IPS-20b (cell line): Measurements from ENCODE around the gene CD300LB.
"Not testable (repeated sequence)": the region's sequence is repeated elsewhere in the genome, so short reads cannot be mapped to it uniquely, and the experiment has no call there.

Experiments used
- H3K27ac ChIP-seq: one replicate; pipeline ENCODE4 v1.5.1; 2013; ENCODE audit warnings: low read length
- H3K27me3 ChIP-seq: 2 replicates; pipeline ENCODE4 v1.6.1; 2013; ENCODE audit warnings: mild to moderate bottlenecking, low read length, inconsistent platforms; ENCODE audit not compliant: insufficient read depth
- H3K36me3 ChIP-seq: 2 replicates; pipeline ENCODE4 v1.6.1; 2013; ENCODE audit warnings: low read depth, mild to moderate bottlenecking, inconsistent platforms, low read length, moderate library complexity; ENCODE audit not compliant: insufficient read depth
- H3K4me1 ChIP-seq: 2 replicates; pipeline ENCODE4 v1.6.1; 2013; ENCODE audit warnings: mild to moderate bottlenecking, control low read depth, inconsistent platforms, low read length, moderate library complexity; ENCODE audit not compliant: insufficient read depth
- H3K4me3 ChIP-seq: 2 replicates; pipeline ENCODE4 v1.5.1; 2013; ENCODE audit warnings: mild to moderate bottlenecking, low read length, inconsistent platforms
- H3K9ac ChIP-seq: 2 replicates; pipeline ENCODE4 v1.6.1; 2013; ENCODE audit warnings: low read depth, mild to moderate bottlenecking, inconsistent platforms, low read length, moderate library complexity
- H3K9me3 ChIP-seq: 2 replicates; pipeline ENCODE4 v1.6.1; 2013; ENCODE audit warnings: mild to moderate bottlenecking, low read depth, low read length, inconsistent platforms; ENCODE audit not compliant: insufficient read depth

The CD300LB gene

DNA sequence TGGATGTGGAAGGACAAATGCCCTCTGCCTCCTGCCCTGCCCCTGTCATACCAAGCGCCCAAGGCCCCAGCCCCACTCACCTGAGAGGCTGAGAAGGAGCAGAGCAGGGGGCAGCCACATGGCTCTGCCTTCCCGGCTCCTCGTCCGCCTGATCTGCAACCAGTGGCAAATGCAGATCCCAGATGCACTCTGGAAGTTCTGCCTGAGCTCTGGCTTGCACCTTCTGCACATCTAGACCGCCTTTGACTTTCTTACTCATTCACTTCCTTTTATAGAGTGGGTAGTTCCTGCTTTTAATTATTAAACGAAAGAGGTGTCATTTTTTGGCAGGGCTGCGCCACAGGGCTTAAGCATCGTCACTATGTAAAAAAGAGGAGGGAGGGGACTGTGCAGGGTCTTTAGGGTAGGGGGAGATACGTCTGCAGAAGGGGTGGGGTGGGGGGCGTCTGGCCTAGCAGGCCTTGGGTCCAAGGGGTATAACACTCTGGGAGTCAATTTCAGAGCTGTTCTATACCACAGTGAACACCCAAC, at the start of gene CD300LB:
Gene CD300LB, minus strand, starts transcription at position 245 of the 531 bp plus-strand sequence. Its CDS starts 125 bp downstream, at position 120.
- Histone ChIP-seq H3K9me3 (no peaks in the 10 kb centered on the region; the same call in 1 of the 2 replicates), H3K4me3 (no peak within 1 kb of the TSS), H3K36me3 (no peaks in the 10 kb centered on the region), H3K27me3 (peaks cover 9% of the 10 kb centered on the region), H3K4me1 (no peaks in the 10 kb centered on the region), H3K27ac (no peak within 1 kb of the TSS), H3K9ac (no peak within 1 kb of the TSS)

DNA sequence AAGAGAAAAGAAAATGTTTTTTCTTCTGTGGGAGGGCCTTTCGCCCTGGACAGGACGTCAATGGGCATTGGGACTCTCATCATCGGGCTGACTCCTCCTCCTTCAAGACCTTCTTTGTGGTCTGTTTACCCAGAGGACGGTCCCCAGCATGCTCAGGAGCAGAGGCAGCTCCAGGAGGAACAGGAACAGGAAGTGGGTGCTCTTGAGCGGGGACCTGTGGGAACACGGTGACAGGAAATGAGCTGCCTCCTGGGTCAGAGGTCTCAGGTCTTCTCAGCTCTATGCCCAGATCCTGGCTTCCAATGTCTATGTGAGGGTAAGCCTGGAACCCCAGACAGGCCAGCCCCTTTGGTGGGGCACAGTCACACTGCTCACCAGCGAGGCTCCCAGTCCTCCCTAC, 48.6 kb upstream of the CD300LB start:
- Histone ChIP-seq H3K4me3 (no peak overlapping the region), H3K27me3 (no peaks in the 10 kb centered on the region), H3K36me3 (no peaks in the 10 kb centered on the region)

DNA sequence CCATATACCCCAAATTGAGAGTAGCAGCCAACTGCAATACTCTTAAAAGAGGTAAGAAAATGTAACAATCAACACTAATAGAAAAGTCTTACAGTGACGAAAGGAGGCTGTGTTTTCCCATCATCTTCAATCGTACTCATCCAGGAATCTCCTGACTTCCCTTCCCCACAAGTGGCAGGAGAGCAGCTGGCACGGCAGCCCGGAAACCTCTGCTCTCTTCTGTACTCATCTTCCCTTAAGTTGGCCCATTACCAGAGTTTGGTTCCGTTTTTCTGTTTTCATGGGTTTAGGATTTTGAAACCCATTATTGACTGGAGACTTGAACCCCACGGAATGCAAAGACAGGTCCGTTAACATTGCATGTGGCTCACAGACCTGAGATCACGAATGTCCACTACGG, 47.7 kb upstream of the CD300LB start:
- Histone ChIP-seq H3K4me1 (no peaks in the 10 kb centered on the region), H3K9ac (no peak overlapping the region), H3K4me3 (no peak overlapping the region), H3K36me3 (no peaks in the 10 kb centered on the region), H3K27me3 (peaks cover 4% of the 10 kb centered on the region; the same call in 1 of the 2 replicates), H3K9me3 (no peaks in the 10 kb centered on the region), H3K27ac (no peak overlapping the region)

More for the DNA sequence above, 48.6 kb upstream of the CD300LB start:
- no peak overlapping the region for H3K9ac ChIP-seq
- H3K9me3 ChIP-seq, result no peaks in the 10 kb centered on the region
- H3K27ac ChIP-seq, result no peak overlapping the region
- H3K4me1 ChIP-seq, result no peaks in the 10 kb centered on the region

DNA sequence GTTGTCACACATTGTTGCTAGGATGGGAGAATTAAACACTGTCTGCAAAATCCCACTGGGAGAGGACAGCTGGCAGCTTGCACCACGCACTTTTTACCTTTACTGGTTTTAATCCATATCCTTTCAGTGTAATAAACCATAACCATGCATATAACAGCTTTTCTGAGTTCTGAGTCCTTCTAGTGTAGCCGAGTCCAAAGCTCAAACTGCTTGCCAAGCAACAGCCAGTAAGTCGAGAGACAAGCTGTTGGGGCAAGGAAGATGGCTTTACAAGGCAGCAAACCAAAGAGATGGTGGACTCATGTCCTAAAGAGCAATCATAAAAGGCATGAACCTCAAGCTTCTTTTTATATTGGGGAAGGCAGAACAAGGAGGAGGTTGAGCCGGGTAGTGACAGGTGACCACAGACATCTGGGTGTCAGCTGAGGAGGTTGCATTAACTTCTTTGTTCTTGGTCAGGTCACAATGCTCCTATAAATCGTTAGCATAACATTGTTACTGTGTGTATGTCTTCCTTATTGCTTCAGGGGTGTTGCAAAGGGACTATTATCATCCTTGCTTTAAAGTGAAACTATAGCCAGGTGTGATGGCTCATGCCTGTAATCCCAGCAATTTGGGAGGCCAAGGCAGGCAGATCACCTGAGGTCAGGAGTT, 43.3 kb upstream of the CD300LB start:
- Histone ChIP-seq H3K4me3 (no peak overlapping the region), H3K9me3 (no peaks in the 10 kb centered on the region), H3K27ac (no peak overlapping the region), H3K36me3 (no peaks in the 10 kb centered on the region), H3K4me1 (no peaks in the 10 kb centered on the region), H3K9ac (no peak overlapping the region), H3K27me3 (peaks cover 5% of the 10 kb centered on the region; the same call in 1 of the 2 replicates)

DNA sequence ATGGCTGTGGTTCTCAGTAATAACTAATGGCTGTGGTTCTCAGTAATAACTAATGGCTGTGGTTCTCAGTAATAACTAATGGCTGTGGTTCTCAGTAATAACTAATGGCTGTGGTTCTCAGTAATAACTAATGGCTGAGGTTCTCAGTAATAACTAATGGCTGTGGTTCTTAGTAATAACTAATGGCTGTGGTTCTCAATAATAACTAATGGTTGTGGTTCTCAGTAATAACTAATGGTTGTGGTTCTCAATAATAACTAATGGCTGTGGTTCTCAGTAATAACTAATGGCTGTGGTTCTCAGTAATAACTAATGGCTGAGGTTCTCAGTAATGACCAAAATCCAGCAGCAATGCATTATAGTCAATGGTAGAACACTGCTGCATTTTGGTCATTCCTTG, 42.4 kb upstream of the CD300LB start:
- not testable (repeated sequence) for H3K27ac ChIP-seq, H3K9ac ChIP-seq, H3K4me3 ChIP-seq, H3K9me3 ChIP-seq, H3K27me3 ChIP-seq, H3K36me3 ChIP-seq, H3K4me1 ChIP-seq

DNA sequence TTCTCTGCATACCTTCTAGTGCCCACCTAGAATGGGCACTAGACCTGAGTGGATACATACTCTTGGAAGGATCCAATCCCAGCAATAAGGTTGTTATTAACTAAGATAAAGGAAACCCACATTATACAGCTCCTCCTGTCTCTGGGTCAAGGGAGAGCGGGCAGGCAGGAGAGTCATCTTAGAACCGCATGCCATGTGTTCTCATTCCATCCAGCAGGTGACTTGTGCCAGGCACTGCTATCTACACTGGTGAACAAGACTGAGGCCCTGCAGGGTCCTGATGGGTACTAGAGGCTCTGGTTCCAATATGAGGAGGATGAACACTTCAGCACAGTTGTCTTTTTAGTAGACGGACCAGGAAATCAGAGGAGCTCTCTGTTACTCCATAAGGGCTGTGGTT, 41.9 kb upstream of the CD300LB start:
- no peak overlapping the region for H3K27ac ChIP-seq
- H3K36me3 ChIP-seq, result no peaks in the 10 kb centered on the region

DNA sequence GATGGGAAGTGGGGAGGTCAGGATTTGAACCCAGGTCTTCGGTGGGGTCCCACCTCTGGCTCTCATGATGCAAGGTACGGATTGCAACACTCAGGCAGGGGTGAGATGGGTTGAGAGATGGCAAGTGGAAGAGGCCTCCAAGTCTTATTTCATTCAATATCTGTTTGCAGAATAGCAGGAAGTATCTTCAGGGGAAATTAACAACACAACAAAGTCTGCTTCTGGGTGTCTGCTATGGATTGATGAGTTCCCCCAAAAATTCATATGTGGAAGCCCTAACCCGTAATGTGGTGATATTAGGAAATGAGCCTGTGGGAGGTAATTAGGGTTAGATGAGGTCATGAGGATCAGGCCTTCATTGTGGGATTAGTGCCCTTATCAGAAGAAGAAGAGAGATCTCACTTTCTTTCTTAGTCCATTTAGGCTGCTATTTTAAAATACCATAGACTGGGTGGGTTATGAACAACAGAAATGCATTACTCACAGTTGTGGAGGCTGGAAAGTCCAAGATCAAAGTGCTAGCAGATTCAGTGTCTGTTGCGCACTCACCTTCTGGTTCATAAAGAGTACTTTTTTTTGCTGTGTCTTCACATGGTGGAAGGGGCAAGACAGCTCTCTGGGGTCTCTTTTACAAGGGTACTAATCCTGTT, 40.5 kb upstream of the CD300LB start:
- Histone ChIP-seq H3K27ac (no peak overlapping the region), H3K9ac (no peak overlapping the region), H3K27me3 (peaks cover 5% of the 10 kb centered on the region; the same call in 1 of the 2 replicates), H3K9me3 (no peaks in the 10 kb centered on the region), H3K4me3 (no peak overlapping the region), H3K4me1 (no peaks in the 10 kb centered on the region), H3K36me3 (no peaks in the 10 kb centered on the region)

More for the DNA sequence above, 41.9 kb upstream of the CD300LB start:
- Histone ChIP-seq H3K4me3 (no peak overlapping the region), H3K27me3 (peaks cover 5% of the 10 kb centered on the region; the same call in 1 of the 2 replicates), H3K4me1 (no peaks in the 10 kb centered on the region), H3K9me3 (no peaks in the 10 kb centered on the region), H3K9ac (no peak overlapping the region)

DNA sequence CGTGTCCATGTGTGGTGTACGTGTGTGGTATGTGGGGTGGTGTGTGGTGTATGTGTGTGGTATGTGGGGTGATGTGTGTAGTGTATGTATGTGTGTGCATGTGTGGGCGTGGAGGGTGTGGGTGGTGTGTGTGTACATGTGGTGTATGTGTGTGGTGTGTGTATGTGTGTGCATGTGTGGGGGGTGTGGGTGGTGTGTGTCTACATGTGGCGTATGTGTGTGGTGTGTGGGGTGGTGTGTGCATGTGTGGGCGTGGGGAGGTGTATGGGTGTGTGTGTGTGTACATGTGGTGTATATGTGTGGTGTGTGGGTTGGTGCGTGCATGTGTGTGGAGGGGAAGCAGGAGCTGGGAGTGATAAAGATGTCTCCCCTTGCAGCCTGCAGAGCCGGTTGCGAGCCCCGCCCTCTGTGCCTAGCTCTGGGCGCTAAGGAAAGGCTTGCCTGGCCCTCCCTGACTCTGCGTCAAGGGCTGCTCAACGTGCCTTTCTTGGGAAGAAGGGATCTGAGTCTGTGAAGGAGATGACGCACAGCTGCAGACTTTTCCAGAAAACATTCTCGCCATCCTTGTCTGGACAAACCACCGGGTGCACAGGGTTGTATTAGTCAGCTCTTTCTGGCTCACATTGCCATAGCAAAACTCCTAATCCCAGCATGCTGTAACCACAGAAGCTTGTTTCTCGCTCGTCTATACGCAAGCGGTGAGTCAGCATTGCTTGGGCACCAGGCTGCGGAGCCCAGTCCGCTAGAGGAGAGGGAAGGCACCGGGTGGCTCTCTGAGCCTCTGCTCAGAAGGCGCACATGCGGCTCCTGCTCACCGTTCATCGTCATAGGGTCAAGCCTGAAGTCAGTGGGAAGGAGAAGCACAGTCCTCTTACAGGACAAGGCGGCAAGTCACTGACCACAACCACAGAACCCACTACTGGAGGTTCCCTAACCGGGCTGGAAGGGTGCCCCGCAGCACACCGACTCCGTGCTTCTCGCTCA, 38.0 kb upstream of the CD300LB start:
- no peak overlapping the region for H3K9ac ChIP-seq
- H3K36me3 ChIP-seq, result no peaks in the 10 kb centered on the region
- peaks cover 5% of the 10 kb centered on the region; the same call in 1 of the 2 replicates for H3K27me3 ChIP-seq
- H3K9me3 ChIP-seq, result no peaks in the 10 kb centered on the region
- H3K27ac ChIP-seq, result no peak overlapping the region
- no peaks in the 10 kb centered on the region for H3K4me1 ChIP-seq
- H3K4me3 ChIP-seq, result no peak overlapping the region

DNA sequence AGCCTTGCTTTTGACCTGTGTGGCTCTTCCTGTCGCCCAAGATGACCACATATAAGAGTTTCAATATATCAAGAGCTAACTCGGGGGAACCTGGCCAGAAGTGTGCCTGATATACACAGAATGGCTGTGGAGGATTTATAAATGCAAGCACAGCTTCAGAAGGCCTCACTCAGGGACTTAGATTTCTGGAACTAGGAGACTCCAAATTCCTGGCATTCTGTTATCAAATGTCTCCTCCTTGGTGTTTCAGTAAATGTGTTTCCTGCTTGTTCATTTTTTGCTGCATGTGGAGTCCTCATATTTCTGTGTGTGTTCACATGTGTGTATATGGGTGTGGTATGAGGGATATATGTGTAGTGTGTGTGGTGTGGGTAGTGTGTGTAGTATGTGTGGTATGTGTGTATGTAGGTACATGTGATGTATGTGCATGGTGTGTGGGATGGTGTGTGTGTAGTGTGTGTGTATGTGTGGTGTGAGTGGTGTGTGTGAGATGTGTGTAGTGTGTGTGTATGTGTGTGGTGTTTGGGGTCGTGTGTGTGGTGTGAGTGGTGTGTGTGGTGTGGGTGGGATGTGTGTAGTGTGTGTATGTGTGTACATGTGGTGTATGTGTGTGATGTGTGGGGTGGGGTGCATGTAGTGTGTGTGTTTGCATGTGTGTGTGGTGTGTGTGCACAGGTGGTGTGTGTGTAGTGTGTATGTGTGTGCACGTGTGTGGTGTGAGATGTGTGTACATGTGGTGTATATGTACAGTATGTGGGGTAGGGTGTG, 37.0 kb upstream of the CD300LB start:
- Histone ChIP-seq H3K27me3 (no peaks in the 10 kb centered on the region), H3K4me1 (no peaks in the 10 kb centered on the region), H3K9me3 (no peaks in the 10 kb centered on the region), H3K36me3 (no peaks in the 10 kb centered on the region), H3K27ac (no peak overlapping the region), H3K9ac (no peak overlapping the region), H3K4me3 (no peak overlapping the region)

DNA sequence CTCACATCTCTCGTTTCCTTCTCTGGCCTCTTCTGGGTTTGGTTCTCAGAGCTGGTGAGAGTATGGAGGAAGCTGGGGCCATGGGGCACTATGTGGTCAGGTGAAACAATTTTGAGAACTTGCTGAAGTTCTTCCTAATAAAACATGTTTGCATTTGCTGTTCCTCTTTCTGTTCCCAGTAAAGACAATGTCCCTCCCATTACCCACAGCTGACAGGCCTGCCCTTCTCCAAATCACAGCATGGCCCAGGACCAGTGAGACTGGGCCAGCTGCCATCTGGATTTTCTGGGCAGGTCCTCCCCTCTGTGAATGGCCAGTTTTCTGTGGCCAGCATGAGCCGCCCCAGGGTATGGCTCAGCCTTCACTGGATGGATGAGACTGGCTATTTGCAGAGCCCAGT, 36.1 kb upstream of the CD300LB start, which contains the start of gene CD300H:
Gene CD300H, minus strand, starts transcription at position 113 of the 400 bp plus-strand sequence.
- no peaks in the 10 kb centered on the region for H3K9me3 ChIP-seq
- no peaks in the 10 kb centered on the region for H3K36me3 ChIP-seq
- no peaks in the 10 kb centered on the region for H3K4me1 ChIP-seq
- H3K9ac ChIP-seq, result no peak within 1 kb of the TSS
- H3K27ac ChIP-seq, result no peak within 1 kb of the TSS
- H3K27me3 ChIP-seq, result no peaks in the 10 kb centered on the region
- no peak within 1 kb of the TSS for H3K4me3 ChIP-seq
